Measurements from ENCODE around the gene CCDC12. TPM values are rescaled to one million over a fixed set of nuclear protein-coding genes. Genes with fewer than 3 reads are reported as not detected.

CCDC12 gene
- total and polyA plus RNA-seq, 2 of the 13 experiments (the other 11 are each of a cell fraction or from before 2014, with no cell fraction given) = 30.1 to 49.5 TPM

DNA sequence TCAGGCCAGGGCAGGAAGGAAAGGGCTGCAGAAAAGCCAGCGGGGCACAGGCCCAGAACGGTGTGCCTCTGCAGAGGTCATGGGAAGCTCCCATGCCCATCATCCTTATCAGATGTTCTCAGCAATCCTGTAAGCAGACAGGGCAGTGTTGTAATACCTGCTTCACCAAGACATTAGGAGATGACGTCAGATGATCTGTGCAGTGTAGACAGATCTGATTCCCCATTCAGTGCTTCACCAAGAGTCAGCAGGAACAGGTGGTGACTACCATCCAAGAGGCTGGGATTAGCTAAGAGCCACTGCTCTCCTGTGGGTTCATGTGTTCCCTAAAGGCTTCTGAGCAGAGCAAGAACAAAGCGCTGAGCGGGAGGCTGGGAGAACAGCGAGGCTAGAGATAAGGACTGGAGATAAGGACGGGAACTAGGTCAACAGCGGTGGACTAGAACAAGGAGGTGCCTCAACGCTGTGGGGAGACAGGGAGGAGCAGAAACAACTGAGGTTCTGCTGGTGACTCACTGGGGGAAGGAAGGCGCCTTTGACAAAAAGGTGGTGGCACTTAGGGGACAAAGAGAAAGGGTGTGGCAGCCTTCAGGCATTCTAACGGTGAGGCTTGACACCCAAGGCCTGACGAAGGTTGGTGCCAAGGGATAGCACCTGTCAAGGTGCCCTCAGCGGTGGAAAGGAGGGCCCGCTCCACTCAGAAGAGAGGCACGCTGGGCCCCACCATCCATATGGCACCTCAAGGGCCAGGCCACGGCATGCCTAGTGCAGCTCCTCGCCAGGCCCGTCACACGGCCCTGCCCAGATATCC lies 28.4 kb downstream of the CCDC12 start (continued):
- TF ChIP-seq, protein P1, sequence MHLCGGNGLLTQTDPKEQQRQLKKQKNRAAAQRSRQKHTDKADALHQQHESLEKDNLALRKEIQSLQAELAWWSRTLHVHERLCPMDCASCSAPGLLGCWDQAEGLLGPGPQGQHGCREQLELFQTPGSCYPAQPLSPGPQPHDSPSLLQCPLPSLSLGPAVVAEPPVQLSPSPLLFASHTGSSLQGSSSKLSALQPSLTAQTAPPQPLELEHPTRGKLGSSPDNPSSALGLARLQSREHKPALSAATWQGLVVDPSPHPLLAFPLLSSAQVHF (CRISPR knock-in tag; IDR thresholded peaks at IDR 0.05) = no peak
- TF ChIP-seq ZNF557 (CRISPR knock-in tag; IDR thresholded peaks at IDR 0.05) (no peak), MAFK (conservative IDR thresholded peaks at IDR 0.05 in 1 of 2, IDR thresholded peaks at IDR 0.05 in 1 of 2; ENCODE audit: low read length in 2 of 2) (no peak), KDM2A (CRISPR knock-in tag; IDR thresholded peaks at IDR 0.05; ENCODE audit: borderline replicate concordance, low read depth) (peak; percentile 49; the same call in 1 of the 2 replicates), ZNF775 (CRISPR knock-in tag; IDR thresholded peaks at IDR 0.05; ENCODE audit: borderline replicate concordance) (no peak), SOX6 (IDR thresholded peaks at IDR 0.05) (no peak), SOX6 (CRISPR knock-in tag; IDR thresholded peaks at IDR 0.05) (peak; percentile 89), ELF1 (CRISPR knock-in tag; IDR thresholded peaks at IDR 0.05) (no peak), KLF6 (CRISPR knock-in tag; IDR thresholded peaks at IDR 0.05) (no peak), ZNF441 (CRISPR knock-in tag; IDR thresholded peaks at IDR 0.05; ENCODE audit: borderline replicate concordance) (no peak), ZNF570 (CRISPR knock-in tag; IDR thresholded peaks at IDR 0.05; ENCODE audit: borderline replicate concordance) (no peak), ZNF34 (CRISPR knock-in tag; IDR thresholded peaks at IDR 0.05; ENCODE audit: borderline replicate concordance) (no peak)
- TF ChIP-seq, protein P2, sequence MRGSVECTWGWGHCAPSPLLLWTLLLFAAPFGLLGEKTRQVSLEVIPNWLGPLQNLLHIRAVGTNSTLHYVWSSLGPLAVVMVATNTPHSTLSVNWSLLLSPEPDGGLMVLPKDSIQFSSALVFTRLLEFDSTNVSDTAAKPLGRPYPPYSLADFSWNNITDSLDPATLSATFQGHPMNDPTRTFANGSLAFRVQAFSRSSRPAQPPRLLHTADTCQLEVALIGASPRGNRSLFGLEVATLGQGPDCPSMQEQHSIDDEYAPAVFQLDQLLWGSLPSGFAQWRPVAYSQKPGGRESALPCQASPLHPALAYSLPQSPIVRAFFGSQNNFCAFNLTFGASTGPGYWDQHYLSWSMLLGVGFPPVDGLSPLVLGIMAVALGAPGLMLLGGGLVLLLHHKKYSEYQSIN (CRISPR knock-in tag; IDR thresholded peaks at IDR 0.05; ENCODE audit: borderline replicate concordance) = no peak
- TF ChIP-seq, protein P3, sequence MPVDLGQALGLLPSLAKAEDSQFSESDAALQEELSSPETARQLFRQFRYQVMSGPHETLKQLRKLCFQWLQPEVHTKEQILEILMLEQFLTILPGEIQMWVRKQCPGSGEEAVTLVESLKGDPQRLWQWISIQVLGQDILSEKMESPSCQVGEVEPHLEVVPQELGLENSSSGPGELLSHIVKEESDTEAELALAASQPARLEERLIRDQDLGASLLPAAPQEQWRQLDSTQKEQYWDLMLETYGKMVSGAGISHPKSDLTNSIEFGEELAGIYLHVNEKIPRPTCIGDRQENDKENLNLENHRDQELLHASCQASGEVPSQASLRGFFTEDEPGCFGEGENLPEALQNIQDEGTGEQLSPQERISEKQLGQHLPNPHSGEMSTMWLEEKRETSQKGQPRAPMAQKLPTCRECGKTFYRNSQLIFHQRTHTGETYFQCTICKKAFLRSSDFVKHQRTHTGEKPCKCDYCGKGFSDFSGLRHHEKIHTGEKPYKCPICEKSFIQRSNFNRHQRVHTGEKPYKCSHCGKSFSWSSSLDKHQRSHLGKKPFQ (CRISPR knock-in tag; IDR thresholded peaks at IDR 0.05; ENCODE audit: insufficient replicate concordance) = no peak
- TF ChIP-seq, protein P4, sequence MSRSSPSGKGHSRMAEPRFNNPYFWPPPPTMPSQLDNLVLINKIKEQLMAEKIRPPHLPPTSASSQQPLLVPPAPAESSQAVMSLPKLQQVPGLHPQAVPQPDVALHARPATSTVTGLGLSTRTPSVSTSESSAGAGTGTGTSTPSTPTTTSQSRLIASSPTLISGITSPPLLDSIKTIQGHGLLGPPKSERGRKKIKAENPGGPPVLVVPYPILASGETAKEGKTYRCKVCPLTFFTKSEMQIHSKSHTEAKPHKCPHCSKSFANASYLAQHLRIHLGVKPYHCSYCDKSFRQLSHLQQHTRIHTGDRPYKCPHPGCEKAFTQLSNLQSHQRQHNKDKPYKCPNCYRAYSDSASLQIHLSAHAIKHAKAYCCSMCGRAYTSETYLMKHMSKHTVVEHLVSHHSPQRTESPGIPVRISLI (CRISPR knock-in tag; IDR thresholded peaks at IDR 0.05; ENCODE audit: borderline replicate concordance) = no peak
- TF ChIP-seq, protein P5, sequence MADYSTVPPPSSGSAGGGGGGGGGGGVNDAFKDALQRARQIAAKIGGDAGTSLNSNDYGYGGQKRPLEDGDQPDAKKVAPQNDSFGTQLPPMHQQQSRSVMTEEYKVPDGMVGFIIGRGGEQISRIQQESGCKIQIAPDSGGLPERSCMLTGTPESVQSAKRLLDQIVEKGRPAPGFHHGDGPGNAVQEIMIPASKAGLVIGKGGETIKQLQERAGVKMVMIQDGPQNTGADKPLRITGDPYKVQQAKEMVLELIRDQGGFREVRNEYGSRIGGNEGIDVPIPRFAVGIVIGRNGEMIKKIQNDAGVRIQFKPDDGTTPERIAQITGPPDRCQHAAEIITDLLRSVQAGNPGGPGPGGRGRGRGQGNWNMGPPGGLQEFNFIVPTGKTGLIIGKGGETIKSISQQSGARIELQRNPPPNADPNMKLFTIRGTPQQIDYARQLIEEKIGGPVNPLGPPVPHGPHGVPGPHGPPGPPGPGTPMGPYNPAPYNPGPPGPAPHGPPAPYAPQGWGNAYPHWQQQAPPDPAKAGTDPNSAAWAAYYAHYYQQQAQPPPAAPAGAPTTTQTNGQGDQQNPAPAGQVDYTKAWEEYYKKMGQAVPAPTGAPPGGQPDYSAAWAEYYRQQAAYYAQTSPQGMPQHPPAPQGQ (CRISPR knock-in tag; IDR thresholded peaks at IDR 0.05; ENCODE audit: borderline replicate concordance) = no peak
- TF ChIP-seq, protein P6, sequence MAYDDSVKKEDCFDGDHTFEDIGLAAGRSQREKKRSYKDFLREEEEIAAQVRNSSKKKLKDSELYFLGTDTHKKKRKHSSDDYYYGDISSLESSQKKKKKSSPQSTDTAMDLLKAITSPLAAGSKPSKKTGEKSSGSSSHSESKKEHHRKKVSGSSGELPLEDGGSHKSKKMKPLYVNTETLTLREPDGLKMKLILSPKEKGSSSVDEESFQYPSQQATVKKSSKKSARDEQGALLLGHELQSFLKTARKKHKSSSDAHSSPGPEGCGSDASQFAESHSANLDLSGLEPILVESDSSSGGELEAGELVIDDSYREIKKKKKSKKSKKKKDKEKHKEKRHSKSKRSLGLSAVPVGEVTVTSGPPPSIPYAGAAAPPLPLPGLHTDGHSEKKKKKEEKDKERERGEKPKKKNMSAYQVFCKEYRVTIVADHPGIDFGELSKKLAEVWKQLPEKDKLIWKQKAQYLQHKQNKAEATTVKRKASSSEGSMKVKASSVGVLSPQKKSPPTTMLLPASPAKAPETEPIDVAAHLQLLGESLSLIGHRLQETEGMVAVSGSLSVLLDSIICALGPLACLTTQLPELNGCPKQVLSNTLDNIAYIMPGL (CRISPR knock-in tag; IDR thresholded peaks at IDR 0.05; ENCODE audit: borderline replicate concordance in 1 of 2, low read depth in 1 of 2) = 0 out of 4 replicates have a peak, but pooled peaks of 1 of the 2 experiments have one; percentile 21
- TF ChIP-seq, protein P7, sequence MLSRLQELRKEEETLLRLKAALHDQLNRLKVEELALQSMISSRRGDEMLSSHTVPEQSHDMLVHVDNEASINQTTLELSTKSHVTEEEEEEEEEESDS (CRISPR knock-in tag; IDR thresholded peaks at IDR 0.05; ENCODE audit: borderline replicate concordance) = no peak
